Suppressor macrophage treated with lipopolysaccharide for 4 hours (primary cell): ENCODE measurements around the gene CMTM4.
"Not testable (repeated sequence)": the region's sequence is repeated elsewhere in the genome, so short reads cannot be mapped to it uniquely, and the experiment has no call there.

Source experiments
- DNase-seq: peaks from one replicate; pipeline ENCODE4 v3.0.0-alpha.2; 2020

Gene CMTM4

GRCh38 chr16:66639091-66639885 lies 57.3 kb downstream of the CMTM4 start:
- DNase-seq: no peak

GRCh38 chr16:66637806-66638205 lies 58.7 kb downstream of the CMTM4 start:
- DNase-seq: no peak

GRCh38 chr16:66636199-66636598 lies 60.3 kb downstream of the CMTM4 start:
- DNase-seq: no peak

GRCh38 chr16:66635406-66635805 lies 61.1 kb downstream of the CMTM4 start:
- no peak for DNase-seq

- no peak for DNase-seq
Measured at GRCh38 chr16:66634527-66635196, 61.9 kb downstream of the CMTM4 start.

GRCh38 chr16:66631558-66631957 lies 65.0 kb downstream of the CMTM4 start:
- not testable (repeated sequence) for DNase-seq

GRCh38 chr16:66630561-66631260 lies 65.8 kb downstream of the CMTM4 start:
- DNase-seq: not testable (repeated sequence)

- DNase-seq: no peak
Measured at GRCh38 chr16:66629856-66630255, 66.7 kb downstream of the CMTM4 start.

- not testable (repeated sequence) for DNase-seq
Measured at GRCh38 chr16:66627611-66628378, 68.7 kb downstream of the CMTM4 start.

- no peak for DNase-seq
Measured at GRCh38 chr16:66623755-66624154, 72.8 kb downstream of the CMTM4 start.

- DNase-seq: no peak
Measured at GRCh38 chr16:66622863-66623262, 73.7 kb downstream of the CMTM4 start.

- DNase-seq: no peak
Measured at GRCh38 chr16:66621973-66622372, 74.6 kb downstream of the CMTM4 start.

- no peak for DNase-seq
Measured at GRCh38 chr16:66620429-66620795, 76.1 kb downstream of the CMTM4 start.

GRCh38 chr16:66619534-66620428 lies 76.8 kb downstream of the CMTM4 start:
- DNase-seq: peak; percentile 46

GRCh38 chr16:66618588-66619375 lies 77.8 kb downstream of the CMTM4 start:
- DNase-seq: no peak

- DNase-seq: no peak
Measured at GRCh38 chr16:66617728-66618127, 78.8 kb downstream of the CMTM4 start.

- DNase-seq: no peak
Measured at GRCh38 chr16:66617010-66617434, 79.5 kb downstream of the CMTM4 start.

- peak; percentile 41 for DNase-seq
Measured at GRCh38 chr16:66616592-66616991, 80.0 kb downstream of the CMTM4 start.

GRCh38 chr16:66616169-66616568 lies 80.4 kb downstream of the CMTM4 start:
- no peak for DNase-seq

GRCh38 chr16:66614161-66614802 lies 82.3 kb downstream of the CMTM4 start:
- DNase-seq: no peak

GRCh38 chr16:66612422-66612821 lies 84.1 kb downstream of the CMTM4 start:
- no peak for DNase-seq
